ENCODE measurements around the gene NPC1.
"Not testable (repeated sequence)": the region's sequence is repeated elsewhere in the genome, so short reads cannot be mapped to it uniquely, and the experiment has no call there.

NPC1 gene

DNA sequence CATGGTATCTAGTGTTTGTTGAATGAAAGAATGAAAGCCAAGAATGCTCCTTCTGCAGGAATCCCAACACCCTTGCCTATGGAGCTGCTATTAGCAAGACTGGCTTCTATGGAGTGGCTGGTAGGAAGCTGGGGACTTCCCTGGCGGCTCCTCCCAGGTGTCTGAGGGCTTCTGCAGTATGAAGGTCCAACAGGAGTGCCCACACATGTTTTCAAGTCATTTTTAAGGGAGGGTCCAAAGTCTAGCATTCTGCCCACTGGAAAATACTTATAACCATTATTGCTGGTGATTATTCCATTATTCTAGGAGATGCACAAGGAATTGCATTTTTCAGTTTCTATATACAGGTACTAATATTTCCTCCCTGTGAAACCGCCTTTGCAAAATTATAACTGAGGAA is 21.9 kb upstream of the NPC1 start:
- DNase-seq: no peak

DNA sequence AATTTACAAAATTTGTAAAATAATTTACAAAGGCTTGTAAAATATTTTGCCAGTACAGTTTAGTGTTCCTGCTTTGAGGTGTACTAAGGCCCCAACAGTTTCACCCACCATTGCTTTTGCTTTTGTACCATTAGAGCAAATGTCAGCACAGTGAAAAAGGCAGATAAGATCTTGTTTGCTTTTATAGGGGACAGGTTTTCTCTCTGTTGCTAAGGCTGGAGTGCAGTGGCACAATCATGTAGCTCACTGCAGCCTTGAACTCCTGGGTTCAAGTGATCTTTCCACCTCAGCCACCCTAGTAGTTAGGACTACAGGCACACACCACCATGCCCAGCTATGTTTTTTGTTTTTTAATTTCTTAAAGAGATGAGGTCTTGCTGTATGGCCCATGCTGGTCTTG is 19.6 kb upstream of the NPC1 start:
- DNase-seq: no peak

DNA sequence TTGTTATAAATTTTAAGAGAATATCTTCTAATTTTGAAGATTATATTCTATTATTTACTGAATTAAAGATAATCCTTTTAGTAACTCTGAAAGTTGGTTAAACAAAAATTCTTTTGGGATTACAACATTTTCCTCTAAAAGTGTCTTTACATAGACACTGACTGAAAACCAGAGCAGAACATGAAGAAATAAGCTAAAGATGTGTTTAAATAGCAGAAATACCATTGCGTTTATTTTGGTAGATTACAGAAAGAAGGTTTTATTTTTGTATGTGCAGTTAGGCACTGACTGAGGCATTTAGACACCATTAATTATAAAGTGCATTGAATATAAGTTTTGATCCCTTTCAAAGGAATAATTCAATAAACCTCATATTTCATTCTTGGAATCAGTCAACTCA is 13.5 kb upstream of the NPC1 start:
- DNase-seq: no peak

DNA sequence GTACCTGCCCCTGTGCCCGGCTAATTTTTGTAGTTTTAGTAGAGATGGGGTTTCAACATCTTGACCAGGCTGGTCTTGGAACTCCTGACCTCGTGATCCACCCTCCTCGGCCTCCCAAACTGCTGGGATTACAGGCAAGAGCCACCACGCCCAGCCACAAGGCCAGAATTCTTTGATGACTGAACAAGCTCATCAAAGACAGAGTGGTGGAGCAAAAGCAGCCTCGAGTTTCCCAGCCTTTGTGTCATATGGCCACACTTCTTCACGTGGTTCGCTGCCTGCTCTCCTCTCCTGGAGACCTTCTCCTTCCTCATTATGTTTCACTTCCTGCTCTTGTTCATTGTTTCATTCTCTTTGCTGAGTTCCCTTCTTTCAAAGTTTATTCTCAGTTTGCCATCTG is 9.9 kb upstream of the NPC1 start:
- no peak for DNase-seq

DNA sequence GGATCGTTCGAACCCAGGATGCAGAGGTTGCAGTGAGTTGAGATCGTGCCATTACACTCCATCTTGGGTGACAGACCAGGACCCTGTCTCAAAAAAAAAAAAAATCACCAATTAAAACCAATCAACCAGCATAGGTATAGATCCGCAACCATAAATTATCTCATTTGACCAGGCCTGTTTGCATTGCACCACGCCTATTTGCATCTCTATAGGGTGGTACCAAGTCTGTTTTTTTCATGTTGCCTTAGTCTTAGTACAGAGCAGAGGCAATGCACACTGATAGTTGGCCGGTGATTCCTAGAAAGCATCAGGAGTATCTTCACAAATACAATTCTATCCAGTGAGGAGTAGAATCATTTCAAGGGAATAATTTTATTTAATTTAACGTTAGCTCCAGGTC is 9.3 kb upstream of the NPC1 start:
- DNase-seq: no peak

DNA sequence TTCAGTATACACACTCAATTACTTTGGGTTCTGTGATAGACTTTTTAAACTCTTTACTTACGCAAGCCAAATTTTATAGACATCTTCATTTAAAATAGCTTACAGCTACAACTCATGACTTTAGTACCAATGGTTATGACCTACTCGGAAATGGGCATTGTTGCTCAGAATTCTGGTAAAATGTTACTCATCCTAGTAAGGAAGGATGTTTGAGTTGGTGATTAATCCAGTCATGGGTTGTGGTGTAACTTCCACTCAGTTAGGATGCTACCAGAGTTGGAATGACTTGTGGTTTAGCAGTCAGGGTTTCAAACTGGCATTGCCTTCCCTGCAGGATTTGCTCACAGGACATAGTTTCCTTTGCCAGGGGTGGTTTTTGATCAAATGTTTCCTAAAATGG is 7.4 kb upstream of the NPC1 start:
- no peak for DNase-seq

DNA sequence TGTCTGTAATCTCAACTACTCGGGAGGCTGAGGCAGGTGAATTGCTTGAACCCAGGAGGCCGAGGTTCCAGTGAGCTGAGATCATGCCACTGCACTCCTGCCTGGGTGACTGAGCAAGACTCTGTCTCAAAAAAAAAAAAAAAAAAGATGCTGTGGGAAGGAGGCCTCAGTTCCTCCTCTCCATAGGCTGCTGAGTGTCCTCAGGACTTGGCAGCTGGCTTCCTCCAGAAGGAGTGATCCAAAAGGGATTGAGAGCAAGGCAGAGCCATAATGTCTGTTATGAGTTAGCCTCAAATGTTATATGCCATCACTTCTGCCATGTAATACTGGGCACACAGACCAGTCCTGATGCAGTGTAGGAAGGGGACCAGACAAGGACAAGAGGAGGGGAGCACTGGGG is 6.6 kb upstream of the NPC1 start:
- DNase-seq: no peak

DNA sequence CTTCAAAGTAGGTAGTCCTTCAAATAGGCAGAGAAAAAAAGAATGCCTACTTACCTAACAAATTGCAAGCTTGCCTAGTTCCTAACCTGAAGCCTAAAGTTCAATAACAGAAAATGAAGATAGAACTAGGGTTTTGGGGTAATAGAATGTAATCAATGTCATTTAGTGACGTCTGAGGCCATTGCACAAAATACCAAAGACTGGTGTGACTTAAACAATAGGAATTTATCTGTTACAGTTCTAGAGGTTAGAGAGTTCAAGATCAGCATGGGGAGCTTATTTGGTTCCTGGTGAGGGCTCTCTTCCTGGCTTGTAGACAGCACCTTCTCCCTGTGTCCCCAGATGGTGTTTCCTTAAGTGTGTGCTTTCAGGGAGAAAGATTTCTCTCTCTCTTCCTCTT is 4.7 kb upstream of the NPC1 start:
- DNase-seq: no peak

DNA sequence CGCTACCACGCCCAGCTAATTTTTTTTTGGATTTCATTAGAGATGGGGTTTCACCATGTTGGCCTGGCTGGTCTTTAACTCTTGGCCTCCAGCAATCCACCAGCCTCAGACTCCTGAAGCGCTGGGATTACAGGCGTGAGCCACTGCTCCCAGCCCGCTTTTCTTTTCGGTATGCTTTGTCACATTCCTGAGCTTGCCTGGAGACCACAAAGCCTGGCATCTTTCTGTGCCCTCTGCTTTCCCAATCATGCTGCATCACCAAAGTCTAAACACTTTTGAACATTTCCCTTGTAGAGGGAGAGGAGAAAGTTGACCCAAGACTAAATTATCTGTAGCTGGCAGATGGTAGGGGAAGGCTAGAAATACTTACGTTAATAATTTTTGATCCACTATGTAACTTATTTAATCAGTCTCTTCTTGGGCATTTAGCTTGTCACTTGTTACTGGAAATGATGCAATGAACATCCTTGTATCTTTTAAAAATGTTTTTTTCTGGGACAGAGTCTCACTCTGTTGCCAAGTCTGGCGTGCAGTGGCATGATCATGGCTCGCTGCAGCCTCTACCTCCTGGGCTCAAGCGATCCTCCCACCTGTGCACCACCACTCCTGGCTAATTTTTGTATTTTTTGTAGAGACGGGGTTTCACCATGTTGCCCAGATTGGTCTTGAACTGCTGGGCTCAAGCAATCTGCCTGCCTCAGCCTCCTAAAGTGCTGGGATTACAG is 2.7 kb upstream of the NPC1 start:
- DNase-seq: no peak

DNA sequence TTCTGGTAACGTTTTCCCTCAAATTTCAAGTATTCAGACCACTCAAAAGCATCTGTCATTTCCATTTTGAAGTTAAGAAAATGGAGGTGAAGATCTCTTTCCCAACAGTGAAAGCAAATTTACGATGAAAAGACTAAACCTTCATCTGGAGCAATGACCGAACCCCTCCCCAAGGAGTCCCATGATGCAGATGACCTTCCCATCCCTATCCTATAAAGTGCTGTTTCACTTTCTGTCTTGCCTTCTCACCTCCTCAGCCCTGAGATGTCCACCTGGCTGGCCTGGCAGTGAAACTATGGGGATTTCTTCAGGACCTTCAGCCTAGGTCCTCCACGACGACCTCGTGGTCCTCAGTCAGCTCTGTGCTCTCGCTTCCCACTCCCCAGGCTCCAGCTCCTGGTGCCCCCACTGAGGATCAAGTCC is 925 bp upstream of the NPC1 start:
- DNase-seq: no peak

DNA sequence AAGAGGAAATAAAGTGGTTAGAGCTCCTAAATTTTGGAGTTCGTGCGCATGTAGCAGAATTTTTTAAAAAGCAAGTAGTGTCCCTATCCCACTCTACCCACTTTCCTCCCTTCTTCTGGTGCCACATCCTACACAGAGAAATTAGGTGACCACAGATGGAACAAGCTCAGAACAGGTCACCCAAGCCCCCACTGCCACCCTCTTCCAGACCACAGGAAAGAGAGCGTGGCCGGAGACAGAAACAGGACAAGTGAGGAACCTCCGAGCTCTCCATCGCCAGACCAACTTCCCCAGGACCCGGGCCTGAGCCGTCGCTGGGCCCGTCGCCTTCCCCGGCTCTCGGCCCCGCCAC is 433 bp downstream of the NPC1 start:
- no peak for DNase-seq

DNA sequence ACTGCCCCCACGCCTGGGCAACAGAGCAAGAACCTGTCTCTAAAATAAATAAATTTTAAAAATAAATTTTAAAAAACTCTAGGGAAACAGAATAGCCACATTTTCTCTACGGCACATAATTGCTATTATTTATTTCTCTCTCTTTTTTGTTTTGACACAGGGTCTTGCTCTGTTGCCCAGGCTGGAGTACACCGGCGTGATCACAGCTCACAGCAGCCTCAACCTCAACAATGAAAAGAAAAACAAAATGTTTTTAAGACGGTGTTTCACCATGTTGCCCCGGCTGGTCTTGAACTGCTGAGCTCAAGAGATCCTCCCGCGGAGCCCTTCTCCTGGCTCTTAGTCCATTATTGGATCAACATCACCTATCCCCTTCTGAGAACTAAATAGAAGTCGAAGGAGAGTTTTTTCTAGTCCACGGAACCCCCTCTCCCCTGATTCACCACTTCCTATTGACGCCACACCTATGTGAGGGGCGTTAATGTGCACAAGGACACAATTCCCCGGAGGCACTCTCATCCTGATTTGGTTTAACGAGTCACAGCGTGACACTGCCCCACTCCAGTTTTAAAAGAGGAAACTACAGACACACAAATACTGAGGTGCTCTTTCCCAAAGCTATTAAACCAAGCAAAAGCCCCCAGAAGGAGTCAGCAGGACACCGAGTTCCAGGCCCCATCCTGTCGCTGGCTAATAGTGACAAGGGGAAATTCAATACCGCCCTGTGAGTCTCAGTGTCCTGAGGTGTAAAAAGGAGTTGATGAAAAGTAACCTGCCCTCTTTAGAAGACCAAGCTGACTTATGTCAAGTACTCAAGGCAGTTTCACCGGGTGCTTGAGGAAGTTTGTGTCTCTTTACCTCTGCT is 1.1 kb downstream of the NPC1 start:
- no peak for DNase-seq

DNA sequence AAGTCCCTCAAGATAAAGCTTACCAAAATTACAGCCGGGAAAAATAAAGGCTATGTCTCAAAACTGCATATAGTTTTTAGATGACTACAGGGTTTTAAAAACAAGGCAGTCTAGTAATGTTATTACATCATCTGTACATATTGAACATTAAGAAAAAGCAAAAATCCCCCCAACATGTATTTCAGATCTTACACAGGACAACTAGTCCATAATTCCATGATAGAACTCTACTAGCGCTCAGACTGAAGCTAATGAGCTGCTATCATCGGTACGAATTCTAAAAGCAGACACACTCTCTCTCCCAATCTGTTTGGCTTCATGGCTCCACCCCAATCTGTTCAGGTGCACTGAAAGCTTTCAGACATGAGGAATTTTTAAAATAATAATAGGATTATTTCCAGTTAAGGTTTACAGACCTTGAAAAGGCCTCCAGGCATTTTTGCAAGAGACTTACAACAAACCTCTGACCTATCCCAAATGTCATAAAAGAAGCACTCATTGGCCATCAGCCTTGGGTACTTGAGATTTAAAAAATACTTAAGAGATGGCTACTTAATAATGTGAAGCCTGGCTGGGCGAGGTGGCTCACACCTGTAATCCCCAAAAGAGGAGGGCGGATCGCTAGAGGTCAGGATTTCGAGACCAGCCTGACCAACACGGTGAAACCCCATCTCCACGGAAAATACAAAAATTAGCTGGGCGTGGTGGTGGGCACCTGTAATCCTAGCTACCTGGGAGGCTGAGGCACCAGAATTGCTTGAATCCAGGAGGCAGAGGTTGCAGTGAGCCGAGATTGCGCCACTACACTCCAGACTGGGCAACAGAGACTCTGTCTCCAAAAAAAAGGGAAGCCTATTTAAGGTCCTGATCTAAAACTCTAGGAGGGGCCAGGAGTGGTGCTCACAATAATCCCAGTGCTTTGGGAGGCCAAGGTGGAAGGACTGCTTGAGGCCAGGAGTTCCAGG is 2.0 kb downstream of the NPC1 start:
- DNase-seq: no peak

DNA sequence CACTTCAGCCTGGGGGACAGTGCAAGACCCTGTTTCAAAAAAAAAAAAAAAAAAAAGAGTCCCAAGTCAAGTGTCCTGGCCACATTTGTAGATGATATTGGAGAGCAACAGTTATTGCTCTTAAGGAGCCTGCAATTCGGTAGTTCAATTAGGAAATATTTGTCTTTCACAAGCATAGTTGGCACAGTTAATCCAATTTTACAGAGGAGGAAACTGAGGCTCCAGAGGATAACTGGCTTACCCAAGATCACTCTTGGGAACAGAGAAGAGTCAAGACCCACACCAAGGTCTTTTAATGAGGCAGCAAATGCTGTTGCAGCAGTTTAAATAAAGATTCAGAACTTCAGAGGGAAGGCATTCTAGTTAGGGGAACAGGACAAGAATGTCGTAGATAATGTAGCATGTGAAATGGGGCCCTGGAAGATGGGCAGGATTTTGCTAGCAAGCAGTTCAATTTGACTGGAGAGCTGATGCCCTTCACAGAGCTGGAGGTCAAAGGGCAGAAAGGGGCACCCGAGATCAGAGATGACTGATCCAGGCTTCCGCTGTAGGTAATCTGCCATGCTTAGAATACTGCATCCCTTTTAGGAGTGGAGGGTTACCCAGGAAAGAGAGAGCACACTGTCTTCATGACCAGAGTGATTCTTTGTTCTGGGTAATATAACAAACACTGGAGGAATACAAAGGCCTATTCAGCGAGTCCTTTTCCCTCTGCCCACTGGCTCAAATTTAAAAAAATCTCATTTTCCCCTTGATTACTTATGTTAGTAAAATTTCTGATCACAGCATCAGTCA is 3.0 kb downstream of the NPC1 start:
- DNase-seq: no peak

DNA sequence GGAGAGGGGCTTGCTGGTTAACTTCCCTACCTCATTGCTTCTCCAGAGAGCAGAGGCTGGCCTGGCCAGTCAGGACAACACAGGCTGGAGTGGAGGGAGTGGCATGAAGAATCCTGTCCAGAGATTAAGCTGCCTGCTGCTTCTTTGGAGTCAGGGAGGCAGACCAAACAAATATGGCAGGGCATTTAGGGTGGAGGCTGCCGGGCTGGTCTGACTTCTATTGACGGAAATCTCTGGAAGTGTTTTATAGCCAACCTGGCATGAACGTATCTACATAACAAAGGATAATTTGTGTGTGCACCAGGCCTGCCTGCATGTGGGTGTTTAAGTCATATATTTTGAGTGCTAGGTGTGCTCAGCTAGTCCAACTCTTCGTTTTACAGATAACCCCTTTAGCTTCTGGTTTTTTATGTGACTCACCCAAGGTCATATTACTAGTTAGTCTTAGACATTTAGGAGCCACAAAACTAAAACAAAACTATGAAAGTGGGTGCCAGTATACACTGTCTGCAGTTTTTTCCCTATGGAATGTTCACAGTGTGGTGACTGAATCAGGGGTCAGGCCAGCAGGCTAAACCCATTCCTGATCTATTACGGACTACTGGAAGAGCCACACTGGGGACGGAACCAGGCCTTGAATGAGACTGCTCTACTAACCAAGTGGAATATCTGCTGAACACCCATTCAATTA is 5.5 kb downstream of the NPC1 start:
- DNase-seq: no peak

DNA sequence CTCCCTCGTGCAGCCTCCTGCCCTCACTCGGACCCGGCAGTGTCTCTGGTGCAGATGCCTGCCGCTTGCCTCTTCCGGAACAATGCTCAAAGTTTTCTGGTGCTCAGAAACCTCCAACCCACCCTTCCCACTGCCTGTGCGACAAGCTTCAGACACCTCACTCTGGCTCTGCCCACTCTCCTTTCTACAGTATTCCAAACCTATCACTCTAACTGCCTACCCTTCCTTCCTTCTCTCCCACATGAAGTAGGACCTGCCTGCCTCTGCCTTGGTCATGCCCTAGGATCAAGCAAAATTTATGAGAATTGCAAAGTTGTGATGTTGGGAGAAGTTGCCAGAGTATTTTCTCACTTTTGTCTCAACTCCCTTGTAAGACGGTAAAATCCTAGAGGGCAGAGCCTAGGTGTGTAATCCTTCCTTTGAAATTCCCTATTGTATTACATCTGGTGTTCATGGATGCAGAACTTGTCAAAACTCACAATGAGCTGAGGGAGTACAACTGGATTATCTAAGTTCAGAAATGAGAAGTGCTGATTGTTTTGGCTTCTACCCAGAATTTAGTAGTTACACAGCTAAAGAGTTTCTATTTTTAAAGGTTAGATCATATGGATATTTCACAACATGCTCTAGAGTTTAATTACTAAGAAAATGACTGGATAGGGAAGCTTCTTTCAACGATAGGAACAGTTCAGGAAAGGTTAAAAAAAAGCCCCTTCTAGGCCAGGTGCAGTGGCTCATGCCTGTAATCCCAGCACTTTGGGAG is 7.2 kb downstream of the NPC1 start:
- no peak for DNase-seq

DNA sequence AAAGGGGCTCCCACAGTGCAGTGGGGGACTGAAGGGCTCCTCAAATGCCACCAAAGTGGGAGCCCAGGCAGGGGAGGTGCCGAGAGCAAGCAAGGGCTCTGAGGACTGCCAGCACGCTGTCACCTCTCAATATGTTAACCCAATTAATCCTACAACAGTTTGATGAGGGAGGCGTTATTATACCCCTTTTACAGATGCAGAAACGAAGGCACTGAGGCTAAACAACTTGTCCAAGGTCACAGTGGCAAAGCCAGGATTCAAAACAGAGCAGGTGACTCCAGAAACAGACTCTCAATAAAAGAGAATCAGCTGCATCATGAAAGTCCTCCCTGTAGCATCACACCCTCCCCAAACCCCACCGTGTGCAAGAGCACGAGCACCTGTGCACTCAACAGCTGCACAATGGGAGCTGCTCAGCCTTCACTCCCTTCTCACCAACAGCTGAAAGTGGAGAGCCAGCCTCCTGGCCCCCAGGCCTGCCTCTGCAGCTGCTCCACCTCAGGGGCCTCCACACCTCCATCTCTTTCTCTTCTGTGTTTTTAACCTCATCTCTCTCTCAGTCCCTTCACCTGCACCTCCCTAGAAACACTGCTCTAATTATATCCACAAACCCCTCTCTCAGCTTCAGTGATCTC is 8.1 kb downstream of the NPC1 start:
- DNase-seq: no peak

DNA sequence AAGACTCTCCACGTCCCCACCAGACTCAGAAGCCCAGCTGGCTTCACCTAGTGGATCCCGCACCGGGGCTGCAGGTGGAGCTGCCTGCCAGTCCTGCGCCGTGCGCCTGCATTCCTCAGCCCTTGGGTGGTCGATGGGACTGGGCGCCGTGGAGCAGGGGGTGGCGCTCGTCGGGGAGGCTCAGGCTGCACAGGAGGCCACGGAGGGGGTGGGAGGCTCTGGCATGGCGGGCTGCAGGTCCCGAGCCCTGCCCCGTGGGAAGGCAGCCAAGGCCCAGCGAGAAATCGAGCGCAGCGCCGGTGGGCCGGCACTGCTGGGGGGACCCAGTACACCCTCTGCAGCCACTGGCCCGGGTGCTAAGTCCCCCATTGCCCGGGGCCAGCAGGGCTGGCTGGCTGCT is 8.8 kb downstream of the NPC1 start:
- DNase-seq: not testable (repeated sequence)

DNA sequence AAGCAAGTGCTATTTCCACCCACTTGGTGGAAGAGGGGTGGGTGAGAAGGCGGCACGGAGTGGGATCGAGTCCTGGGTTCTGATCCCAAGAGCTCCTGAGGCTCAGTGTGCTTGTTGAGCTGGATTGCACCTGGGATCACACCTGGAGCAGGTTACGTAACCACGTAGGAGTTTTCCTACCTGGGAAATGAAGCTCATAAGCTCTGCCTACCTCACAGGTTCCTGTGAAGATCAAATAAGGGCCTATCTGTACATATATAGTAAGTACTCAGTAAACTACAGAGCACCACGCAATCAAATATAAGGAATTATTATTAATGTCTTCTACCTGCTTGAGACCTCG is 11.0 kb downstream of the NPC1 start:
- DNase-seq: no peak

DNA sequence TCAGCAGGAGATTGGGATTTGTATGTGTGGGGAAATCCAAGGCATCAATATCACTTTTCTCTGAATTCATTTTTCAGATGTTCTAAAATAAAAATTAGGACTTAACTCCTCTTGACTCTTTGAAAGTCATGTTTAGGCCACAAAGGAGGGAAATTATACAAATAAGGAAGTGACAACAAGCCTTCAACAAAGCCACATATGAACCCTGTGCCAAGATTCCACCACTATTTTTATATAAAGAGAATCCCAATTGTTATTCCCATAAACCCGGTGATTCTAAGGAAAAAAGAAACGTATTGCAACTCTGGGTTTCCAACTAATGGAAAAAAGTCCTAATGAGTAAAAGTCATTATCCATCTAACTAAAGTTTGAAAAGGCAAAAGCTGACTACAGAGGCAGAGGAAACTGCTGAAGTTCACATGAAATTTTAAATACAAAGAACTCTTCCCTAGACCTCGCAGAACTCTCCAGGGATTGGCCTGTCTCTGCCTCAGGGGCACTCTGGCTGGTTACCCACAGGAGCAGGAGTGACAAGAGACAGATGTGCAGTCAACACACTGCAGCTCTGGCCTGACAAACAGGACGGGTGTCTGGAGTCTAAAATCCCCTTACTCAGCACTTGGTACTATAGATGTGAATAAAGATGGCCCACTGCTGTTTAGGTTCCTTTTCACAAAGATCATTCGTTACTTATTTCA is 11.5 kb downstream of the NPC1 start:
- DNase-seq: no peak
